BLaER1 (cell line): ENCODE results near the gene PABPN1L.
"Not testable (repeated sequence)": the region's sequence is repeated elsewhere in the genome, so short reads cannot be mapped to it uniquely, and the experiment has no call there.

Experiments
- H3K27ac ChIP-seq: shearing (Covaris generic); formaldehyde crosslinking; 2 replicates; pipeline ENCODE4 v1.8.1; 2022
- H3K27me3 ChIP-seq: shearing (Covaris generic); formaldehyde crosslinking; 2 replicates; pipeline ENCODE4 v1.8.1; 2022
- H3K36me3 ChIP-seq: shearing (Covaris generic); formaldehyde crosslinking; 2 replicates; pipeline ENCODE4 v1.8.1; 2022
- H3K4me1 ChIP-seq: shearing (Covaris generic); formaldehyde crosslinking; 2 replicates; pipeline ENCODE4 v1.8.1; 2022
- H3K4me2 ChIP-seq: shearing (Covaris generic); formaldehyde crosslinking; 2 replicates; pipeline ENCODE4 v1.8.1; 2022
- H3K4me3 ChIP-seq: shearing (Covaris generic); formaldehyde crosslinking; 2 replicates; pipeline ENCODE4 v1.8.1; 2022
- H3K9ac ChIP-seq: shearing (Covaris generic); formaldehyde crosslinking; 2 replicates; pipeline ENCODE4 v1.8.1; 2022
- H3K9me3 ChIP-seq: shearing (Covaris generic); formaldehyde crosslinking; 2 replicates; pipeline ENCODE4 v1.8.1; 2022
- H4K20me1 ChIP-seq: shearing (Covaris generic); formaldehyde crosslinking; 2 replicates; pipeline ENCODE4 v1.8.1; 2022
- Cebpa-rat ChIP-seq: shearing (Covaris generic); IDR thresholded peaks from 2 replicates; pipeline ENCODE4 v1.8.1; 2022

PABPN1L gene

GRCh38 chr16:88893127-88893968 lies 26.9 kb upstream of the PABPN1L start:
- no peak overlapping the region for H3K27ac ChIP-seq
- peaks cover 82% of the 10 kb centered on the region for H3K4me1 ChIP-seq
- peaks cover 45% of the 10 kb centered on the region for H3K36me3 ChIP-seq
- no peaks in the 10 kb centered on the region for H3K27me3 ChIP-seq
- TF ChIP-seq Cebpa-rat: no peak
- H4K20me1 ChIP-seq: peaks cover 83% of the 10 kb centered on the region
- H3K9ac ChIP-seq: 0 out of 2 replicates have a peak overlapping the region, but pooled peaks have one; percentile 17
- peaks cover 12% of the 10 kb centered on the region for H3K9me3 ChIP-seq
- peak overlapping the region; percentile 66 for H3K4me2 ChIP-seq
- H3K4me3 ChIP-seq: no peak overlapping the region

- H3K9me3 ChIP-seq: peaks cover 12% of the 10 kb centered on the region
- TF ChIP-seq Cebpa-rat: no peak
- H3K27me3 ChIP-seq: no peaks in the 10 kb centered on the region
- peak overlapping the region; percentile 66 for H3K4me2 ChIP-seq
- peaks cover 45% of the 10 kb centered on the region for H3K36me3 ChIP-seq
- no peak overlapping the region for H3K27ac ChIP-seq
- peaks cover 81% of the 10 kb centered on the region for H3K4me1 ChIP-seq
- no peak overlapping the region for H3K4me3 ChIP-seq
- H3K9ac ChIP-seq: no peak overlapping the region
- H4K20me1 ChIP-seq: peaks cover 81% of the 10 kb centered on the region
These were observed 25.6 kb upstream of the PABPN1L start for GRCh38 chr16:88892065-88892464.

GRCh38 chr16:88891083-88891482 lies 24.6 kb upstream of the PABPN1L start:
- peaks cover 81% of the 10 kb centered on the region for H3K4me1 ChIP-seq
- TF ChIP-seq Cebpa-rat: no peak
- H3K9me3 ChIP-seq: peaks cover 12% of the 10 kb centered on the region
- H3K4me3 ChIP-seq: no peak overlapping the region
- peaks cover 81% of the 10 kb centered on the region for H4K20me1 ChIP-seq
- peaks cover 46% of the 10 kb centered on the region for H3K36me3 ChIP-seq
- H3K4me2 ChIP-seq: peak overlapping the region; percentile 66; the same call in 1 of the 2 replicates
- no peak overlapping the region for H3K9ac ChIP-seq
- H3K27ac ChIP-seq: no peak overlapping the region
- H3K27me3 ChIP-seq: no peaks in the 10 kb centered on the region

- H3K4me3 ChIP-seq, H3K27ac ChIP-seq, H3K4me2 ChIP-seq, H3K9ac ChIP-seq, H3K27me3 ChIP-seq: not testable (repeated sequence)
- H3K36me3 ChIP-seq: peaks cover 56% of the 10 kb centered on the region
- peaks cover 81% of the 10 kb centered on the region for H3K4me1 ChIP-seq
- peaks cover 12% of the 10 kb centered on the region for H3K9me3 ChIP-seq
- H4K20me1 ChIP-seq: peaks cover 81% of the 10 kb centered on the region
These were observed 23.4 kb upstream of the PABPN1L start for GRCh38 chr16:88889702-88890352.

GRCh38 chr16:88888461-88889387 lies 22.3 kb upstream of the PABPN1L start:
- H3K4me1 ChIP-seq: peaks cover 84% of the 10 kb centered on the region
- no peak overlapping the region for H3K4me3 ChIP-seq
- H3K36me3 ChIP-seq: peaks cover 64% of the 10 kb centered on the region
- no peak for TF ChIP-seq Cebpa-rat
- H3K9me3 ChIP-seq: peaks cover 12% of the 10 kb centered on the region
- H3K4me2 ChIP-seq: peak overlapping the region; percentile 87
- 0 out of 2 replicates have a peak overlapping the region, but pooled peaks have one; percentile 31 for H3K9ac ChIP-seq
- peak overlapping the region; percentile 76 for H3K27ac ChIP-seq
- no peaks in the 10 kb centered on the region for H3K27me3 ChIP-seq
- H4K20me1 ChIP-seq: peaks cover 82% of the 10 kb centered on the region

- peak overlapping the region; percentile 59; the same call in 1 of the 2 replicates for H3K9ac ChIP-seq
- H3K4me1 ChIP-seq: peaks cover 84% of the 10 kb centered on the region
- peak overlapping the region; percentile 79 for H3K27ac ChIP-seq
- peaks cover 12% of the 10 kb centered on the region for H3K9me3 ChIP-seq
- H3K4me2 ChIP-seq: peak overlapping the region; percentile 87
- H4K20me1 ChIP-seq: peaks cover 82% of the 10 kb centered on the region
- H3K4me3 ChIP-seq: peak overlapping the region; percentile 31; the same call in 1 of the 2 replicates
- H3K27me3 ChIP-seq: no peaks in the 10 kb centered on the region
- H3K36me3 ChIP-seq: peaks cover 71% of the 10 kb centered on the region
- no peak for TF ChIP-seq Cebpa-rat
These were observed 21.6 kb upstream of the PABPN1L start for GRCh38 chr16:88888057-88888456.

GRCh38 chr16:88886845-88887521 lies 20.5 kb upstream of the PABPN1L start:
- Histone ChIP-seq H3K4me1 (peaks cover 84% of the 10 kb centered on the region), H3K4me3 (0 out of 2 replicates have a peak overlapping the region, but pooled peaks have one; percentile 31), H4K20me1 (peaks cover 82% of the 10 kb centered on the region), H3K4me2 (peak overlapping the region; percentile 87), H3K36me3 (peaks cover 77% of the 10 kb centered on the region), H3K27me3 (no peaks in the 10 kb centered on the region), H3K27ac (peak overlapping the region; percentile 79), H3K9ac (peak overlapping the region; percentile 12; the same call in 1 of the 2 replicates), H3K9me3 (peaks cover 12% of the 10 kb centered on the region)
- TF ChIP-seq Cebpa-rat: no peak

- peak overlapping the region; percentile 79 for H3K27ac ChIP-seq
- TF ChIP-seq Cebpa-rat: no peak
- H3K36me3 ChIP-seq: peaks cover 77% of the 10 kb centered on the region
- peaks cover 12% of the 10 kb centered on the region for H3K9me3 ChIP-seq
- no peaks in the 10 kb centered on the region for H3K27me3 ChIP-seq
- H3K4me2 ChIP-seq: peak overlapping the region; percentile 87
- peaks cover 82% of the 10 kb centered on the region for H4K20me1 ChIP-seq
- no peak overlapping the region for H3K4me3 ChIP-seq
- H3K4me1 ChIP-seq: peaks cover 84% of the 10 kb centered on the region
- H3K9ac ChIP-seq: 0 out of 2 replicates have a peak overlapping the region, but pooled peaks have one; percentile 12
These were observed 20.0 kb upstream of the PABPN1L start for GRCh38 chr16:88886420-88886844.
